SK-N-MC (cell line): ENCODE data around the gene PPIG.

ENCODE experiments used
- EZH2 ChIP-seq: fragments of 200-600 bp; sonication (generic); IDR thresholded peaks from one replicate; pipeline ENCODE4 v1.6.1; 2017; ENCODE audit warnings: antibody characterized with exemption
- POLR2AphosphoS5 ChIP-seq: IDR thresholded peaks from 2 replicates; pipeline ENCODE4 v1.6.1; 2012; ENCODE audit warnings: mild to moderate bottlenecking, low read depth, low read length, borderline replicate concordance

GRCh38 chr2:169613876-169614275 is 29.7 kb downstream of the PPIG start:
- TF ChIP-seq POLR2AphosphoS5 (no peak), EZH2 (no peak)
